GM10266 (cell line): Measurements from ENCODE around the gene SPAG16.

ENCODE experiments used
- DNase-seq: peaks from one replicate; pipeline ENCODE4 v3.0.0; 2012; ENCODE audit errors: extremely low spot score
- CTCF ChIP-seq: IDR thresholded peaks from 2 replicates; pipeline ENCODE4 v1.5.1; 2012; ENCODE audit warnings: mild to moderate bottlenecking, low read depth; ENCODE audit not compliant: control insufficient read depth, insufficient read depth; ENCODE audit errors: missing control alignments

SPAG16 gene

GRCh38 chr2:214174563-214174962, 890.3 kb downstream of the SPAG16 start:
- DNase-seq = no peak

GRCh38 chr2:214180071-214180470, 895.8 kb downstream of the SPAG16 start:
- TF ChIP-seq CTCF = no peak
- no peak for DNase-seq

More at GRCh38 chr2:214174563-214174962, 890.3 kb downstream of the SPAG16 start:
- TF ChIP-seq CTCF = no peak

- no peak for TF ChIP-seq CTCF
- DNase-seq = no peak
These were observed 896.4 kb downstream of the SPAG16 start for GRCh38 chr2:214180686-214181085.

GRCh38 chr2:214184461-214184860, 900.2 kb downstream of the SPAG16 start:
- TF ChIP-seq CTCF = no peak
- no peak for DNase-seq

- no peak for TF ChIP-seq CTCF
- no peak for DNase-seq
These were observed 901.3 kb downstream of the SPAG16 start for GRCh38 chr2:214185546-214185945.

- no peak for DNase-seq
- no peak for TF ChIP-seq CTCF
These were observed 908.4 kb downstream of the SPAG16 start for GRCh38 chr2:214192711-214193110.

GRCh38 chr2:214193943-214194342, 909.7 kb downstream of the SPAG16 start:
- no peak for TF ChIP-seq CTCF
- no peak for DNase-seq
